GM19099 (cell line): ENCODE results near the gene AP1G1.

Source experiments
- POLR2A ChIP-seq: IDR thresholded peaks from 3 replicates; pipeline ENCODE4 v1.6.1; 2011; ENCODE audit warnings: low read depth; ENCODE audit not compliant: insufficient read length; ENCODE audit errors: extremely low read depth

AP1G1 gene

DNA sequence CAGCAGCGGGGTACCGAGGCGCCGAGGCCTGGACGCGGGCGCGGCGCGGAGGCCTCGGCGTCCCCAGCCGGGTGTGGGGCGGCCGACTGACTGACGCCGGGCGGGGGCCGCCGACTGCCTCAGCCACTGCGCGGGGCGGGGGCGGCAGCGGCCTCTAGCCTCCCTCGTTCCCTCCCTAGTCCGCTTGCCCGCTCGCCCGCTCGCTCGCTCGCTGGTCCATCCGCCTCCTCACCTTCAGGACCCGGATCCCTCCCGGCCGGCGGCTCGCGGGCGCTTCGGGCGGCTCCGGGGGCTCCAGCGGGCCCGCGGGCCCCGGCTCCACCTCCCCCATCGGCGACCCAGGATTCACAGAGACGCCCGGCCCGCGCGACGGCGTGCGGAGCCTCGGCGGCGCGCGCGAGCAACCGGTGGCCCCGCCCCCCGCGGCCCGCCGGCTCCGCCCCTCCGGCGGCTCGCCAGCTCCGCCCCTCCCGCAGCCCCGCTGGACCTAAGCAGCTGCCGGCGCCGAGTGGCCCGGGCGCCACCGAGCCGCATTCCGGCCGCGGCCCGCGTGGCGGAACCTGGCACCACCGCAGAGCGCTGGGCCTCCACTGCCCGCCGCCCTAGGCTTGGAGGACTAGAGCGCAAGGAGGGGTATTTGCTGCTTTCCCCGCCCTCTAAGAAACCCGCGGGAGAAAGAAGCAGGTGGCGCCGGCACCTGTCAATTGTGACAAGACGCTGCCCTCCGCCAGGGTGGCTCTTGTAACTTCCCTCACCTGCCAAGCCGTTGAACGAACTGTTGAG is 84.9 kb downstream of the AP1G1 start:
- peak; percentile 52 for TF ChIP-seq POLR2A

DNA sequence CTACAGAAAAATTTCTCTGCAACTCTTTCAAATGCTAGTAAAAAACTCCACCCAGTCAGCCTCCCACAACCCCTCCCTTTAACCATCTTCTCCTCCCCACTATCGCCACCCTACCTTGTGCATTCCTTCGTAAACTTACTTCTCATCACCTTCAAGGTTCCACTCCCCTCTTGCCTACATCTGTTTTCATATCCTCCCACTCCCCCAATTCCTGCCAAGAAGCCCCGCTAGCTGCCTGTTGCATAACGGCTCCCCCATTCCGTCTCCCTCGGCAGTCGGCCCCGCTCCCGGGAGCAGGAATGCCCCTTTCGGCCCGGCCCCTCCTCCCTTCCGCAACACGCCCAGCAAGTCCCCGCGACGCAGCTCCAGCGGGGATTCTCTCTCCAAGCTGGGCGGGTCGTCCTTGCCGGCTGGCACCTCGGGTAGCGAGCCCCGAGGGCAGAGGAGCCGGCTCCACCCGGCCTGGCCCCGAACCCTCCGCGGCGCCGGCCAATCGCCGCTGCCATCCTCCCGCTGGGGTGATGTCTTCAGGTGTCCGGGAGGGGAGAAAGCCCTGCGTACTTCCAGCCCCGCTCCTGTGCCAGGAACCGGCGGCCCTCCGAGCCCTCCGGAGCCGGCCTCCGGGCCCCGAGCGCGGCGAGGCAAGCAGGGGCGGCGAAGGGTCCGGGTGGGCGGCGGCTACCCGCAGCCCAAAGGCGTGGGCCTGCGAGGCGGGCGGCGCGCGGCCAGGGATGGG is 85.7 kb downstream of the AP1G1 start:
- no peak for TF ChIP-seq POLR2A

DNA sequence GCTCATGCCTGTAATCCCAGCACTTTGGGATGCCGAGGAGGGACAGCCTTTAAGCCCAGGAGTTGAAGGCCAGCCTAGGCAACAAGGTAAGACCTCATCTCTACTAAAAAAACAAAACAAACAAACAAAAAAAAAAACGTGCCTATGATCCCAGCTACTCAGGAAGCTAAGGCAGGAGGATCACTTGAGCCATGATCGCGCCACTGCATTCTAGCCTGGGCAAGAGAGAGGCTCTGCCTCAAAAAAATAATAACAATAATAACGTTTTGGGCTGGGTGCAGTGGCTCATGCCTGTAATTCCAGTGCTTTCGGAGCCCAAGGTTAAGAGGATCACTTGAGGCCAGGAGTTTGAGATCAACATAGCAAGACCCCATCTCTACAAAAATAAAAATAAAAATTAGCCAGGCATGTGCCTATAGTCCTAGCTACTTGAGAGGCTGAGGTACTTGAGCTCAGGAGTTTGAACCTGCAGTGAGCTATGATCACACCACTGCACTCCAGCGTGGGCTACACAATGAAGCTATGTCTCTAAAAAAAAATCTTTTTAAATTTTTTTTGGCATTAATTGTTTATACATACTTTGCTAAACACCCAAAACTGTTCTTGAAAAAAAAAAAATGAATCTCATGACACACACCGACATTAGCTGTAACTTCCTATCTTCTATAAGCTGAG is 87.4 kb downstream of the AP1G1 start:
- no peak for TF ChIP-seq POLR2A

DNA sequence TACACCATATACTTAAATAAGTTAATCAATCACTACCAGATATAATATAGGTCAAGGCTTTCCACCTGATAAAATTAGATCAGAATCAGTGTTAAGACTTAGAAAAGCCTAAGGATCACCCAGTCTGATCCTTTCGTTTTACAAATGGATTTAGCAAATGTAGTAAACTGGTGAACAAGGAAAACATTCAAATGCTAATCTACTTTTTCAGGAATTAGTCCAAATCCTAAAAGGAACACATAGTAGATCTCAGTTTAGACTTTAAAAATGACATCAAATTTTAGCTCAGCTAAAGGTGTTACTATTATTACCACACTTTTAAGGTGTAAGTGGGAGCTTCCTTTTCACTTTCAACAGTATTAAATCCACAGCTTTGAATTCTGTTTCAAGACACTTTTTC is 96.1 kb downstream of the AP1G1 start:
- no peak for TF ChIP-seq POLR2A

DNA sequence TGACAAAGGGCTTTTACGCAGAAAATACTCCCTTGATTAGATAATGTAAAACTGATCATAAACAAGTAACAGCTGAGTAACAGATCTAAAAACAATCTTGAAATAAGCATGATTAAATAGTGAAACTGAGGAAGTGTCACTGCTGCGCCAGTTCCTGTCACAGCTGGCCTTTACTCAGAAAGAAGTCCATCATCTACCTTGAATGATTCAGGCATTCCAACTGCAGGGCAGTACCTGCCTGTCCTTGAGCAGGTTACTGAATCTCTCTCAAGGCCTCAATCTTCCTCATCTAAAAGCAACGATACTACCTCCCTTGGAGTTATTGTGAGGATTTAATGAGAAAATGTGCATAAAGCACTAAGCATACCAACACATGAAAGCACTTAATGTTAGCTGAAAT is 96.8 kb downstream of the AP1G1 start:
- no peak for TF ChIP-seq POLR2A

DNA sequence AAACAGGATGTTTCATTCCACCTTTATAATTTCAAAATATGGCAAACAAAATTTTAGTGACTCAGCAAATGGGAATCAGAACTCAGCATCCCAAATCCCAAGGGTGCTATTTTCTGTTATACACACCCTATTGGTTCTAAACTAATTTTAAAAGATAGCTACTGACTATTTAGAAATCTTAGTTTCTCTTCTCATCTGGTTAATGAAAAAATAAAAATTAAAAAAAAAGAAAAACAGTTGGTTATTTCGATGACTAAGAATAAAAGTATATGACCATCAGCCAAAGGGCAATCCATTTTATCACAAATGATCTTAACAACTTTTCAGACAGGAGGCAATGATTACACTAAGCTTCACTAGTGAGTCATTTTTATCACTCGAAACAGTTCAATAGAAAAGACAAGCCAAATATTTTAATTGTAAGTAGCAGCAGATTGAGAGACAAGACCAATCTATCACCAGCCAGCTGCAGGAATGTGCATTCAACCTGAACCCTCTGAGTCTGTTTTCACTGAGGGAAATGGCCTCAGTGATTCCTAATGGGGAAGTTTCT is 99.3 kb downstream of the AP1G1 start:
- no peak for TF ChIP-seq POLR2A

DNA sequence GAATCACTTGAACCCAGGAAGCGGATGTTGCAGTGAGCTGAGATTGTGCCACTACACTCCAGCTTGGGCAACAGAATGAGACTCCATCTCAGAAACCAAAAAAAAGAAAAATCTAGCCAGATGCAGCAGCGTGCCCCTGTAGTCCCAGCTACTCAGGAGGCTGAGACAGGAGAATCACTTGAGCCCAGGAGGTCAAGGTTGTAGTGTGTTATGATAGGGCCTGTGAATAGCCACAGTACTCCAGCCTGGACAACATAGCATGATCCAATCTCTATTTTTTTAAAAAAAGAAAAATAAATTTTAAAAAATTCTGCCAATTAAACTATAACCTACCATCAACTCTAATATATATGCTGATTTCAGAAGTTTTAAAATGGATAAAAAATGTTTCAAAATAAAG is 99.9 kb downstream of the AP1G1 start:
- TF ChIP-seq POLR2A, result no peak

DNA sequence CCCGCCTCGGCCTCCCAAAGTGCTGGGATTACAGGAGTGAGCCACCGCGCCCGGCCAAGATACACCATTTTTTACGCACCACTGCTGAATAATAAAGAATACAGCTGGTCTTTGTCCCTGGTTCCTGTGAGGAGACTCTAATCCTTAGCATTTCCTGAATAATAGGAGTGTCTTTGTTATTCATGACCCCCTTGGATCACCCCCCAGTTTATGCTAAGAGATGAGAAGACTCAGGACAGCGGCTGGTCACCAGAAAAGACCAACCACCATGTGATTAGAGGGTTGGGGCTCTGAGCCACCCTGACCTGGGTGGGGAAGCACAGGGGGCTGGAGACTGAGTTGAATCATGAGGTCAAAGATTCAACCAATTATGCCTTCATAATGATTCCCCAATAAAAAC is 101.4 kb downstream of the AP1G1 start:
- TF ChIP-seq POLR2A, result no peak

DNA sequence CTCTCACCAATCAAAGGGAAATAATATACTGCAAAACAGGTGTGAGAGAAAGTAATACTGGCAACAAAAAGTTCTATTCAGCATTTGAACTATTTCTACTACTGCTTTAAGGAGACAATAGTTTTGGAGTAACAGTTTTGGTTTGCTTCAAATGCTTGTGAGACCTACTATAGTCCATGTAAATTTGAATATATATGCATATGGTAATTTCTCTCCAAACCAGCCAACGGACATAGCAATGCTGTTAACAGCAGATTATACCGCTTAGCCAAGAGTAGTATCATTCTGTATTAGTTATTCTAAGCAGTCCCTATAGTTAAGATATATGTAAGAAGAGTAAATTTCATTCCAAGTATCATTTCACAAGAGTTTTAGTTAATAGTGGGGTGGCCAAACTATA is 102.6 kb downstream of the AP1G1 start:
- TF ChIP-seq POLR2A, result no peak

DNA sequence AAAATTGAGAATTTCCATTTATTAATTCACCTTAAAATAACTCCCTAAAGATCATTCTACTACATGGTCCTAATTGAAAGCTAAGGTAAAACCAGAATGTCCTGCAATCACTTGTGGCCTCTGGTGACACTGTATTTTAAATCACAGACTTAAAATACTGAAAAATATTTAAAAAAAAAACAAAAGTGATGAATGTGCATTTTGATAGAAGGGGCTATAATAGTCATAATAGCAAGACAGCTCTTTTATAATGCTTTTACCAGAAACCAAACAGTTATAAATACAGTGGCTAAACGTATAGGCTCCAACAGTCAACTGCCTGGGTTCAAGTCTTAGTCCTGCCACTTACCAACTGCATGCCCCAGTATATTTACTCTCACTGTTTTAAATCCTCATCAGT is 105.3 kb downstream of the AP1G1 start:
- no peak for TF ChIP-seq POLR2A

DNA sequence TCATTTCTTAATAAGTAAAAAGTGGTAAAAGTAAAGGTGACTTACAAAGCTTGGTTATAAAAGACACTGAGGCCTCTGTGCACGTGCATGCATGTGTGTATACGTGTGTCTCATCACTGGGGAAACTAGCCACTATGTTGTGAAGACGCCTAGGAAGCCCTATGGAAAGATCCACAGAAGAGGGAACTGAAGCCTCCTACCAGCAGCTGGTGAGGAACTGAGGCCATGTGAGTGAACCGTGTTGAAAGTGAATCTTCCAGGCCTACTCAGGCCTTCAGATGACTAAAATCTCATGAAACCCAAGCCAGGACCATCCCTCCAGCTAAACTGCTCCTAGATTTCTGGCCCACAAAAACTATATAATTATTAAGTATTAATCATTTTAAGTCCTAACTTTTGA is 107.8 kb downstream of the AP1G1 start:
- TF ChIP-seq POLR2A, result no peak

DNA sequence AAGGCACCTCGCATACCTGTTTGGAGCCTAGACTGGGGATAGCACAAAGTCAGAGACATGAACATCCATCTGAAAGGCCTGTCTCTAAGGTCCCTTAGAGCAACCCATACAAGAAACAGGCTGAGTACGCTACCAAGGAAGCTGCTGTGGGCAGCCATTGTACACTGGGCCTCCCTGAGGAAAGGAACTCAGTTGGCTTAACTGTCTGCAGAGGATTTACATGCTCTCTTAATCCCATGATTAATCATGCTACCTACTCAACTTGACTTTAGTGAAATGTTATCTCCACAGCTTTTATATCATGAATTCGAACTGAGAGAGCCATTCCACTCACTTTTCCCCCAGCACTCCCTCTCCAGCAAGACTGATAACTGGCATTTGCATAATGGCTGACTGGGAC is 110.1 kb downstream of the AP1G1 start:
- no peak for TF ChIP-seq POLR2A

DNA sequence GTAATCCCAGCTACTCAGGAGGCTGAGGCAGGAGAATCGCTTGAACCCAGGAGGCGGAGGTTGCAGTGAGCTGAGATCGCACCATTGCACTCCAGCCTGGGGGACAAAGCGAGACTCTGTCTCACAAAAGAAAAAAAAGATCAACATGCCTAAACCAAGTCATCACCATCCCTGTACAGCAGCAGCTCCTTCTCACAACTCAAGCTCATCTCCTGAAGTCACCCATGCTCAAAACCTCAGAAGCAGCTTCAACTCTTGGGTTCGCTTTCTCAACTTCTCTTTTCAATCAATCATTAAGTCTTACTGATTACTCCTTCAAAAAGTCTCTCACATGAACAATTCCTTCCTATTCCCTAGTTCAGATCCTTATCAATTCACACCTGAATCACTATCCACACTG is 115.5 kb downstream of the AP1G1 start:
- no peak for TF ChIP-seq POLR2A

DNA sequence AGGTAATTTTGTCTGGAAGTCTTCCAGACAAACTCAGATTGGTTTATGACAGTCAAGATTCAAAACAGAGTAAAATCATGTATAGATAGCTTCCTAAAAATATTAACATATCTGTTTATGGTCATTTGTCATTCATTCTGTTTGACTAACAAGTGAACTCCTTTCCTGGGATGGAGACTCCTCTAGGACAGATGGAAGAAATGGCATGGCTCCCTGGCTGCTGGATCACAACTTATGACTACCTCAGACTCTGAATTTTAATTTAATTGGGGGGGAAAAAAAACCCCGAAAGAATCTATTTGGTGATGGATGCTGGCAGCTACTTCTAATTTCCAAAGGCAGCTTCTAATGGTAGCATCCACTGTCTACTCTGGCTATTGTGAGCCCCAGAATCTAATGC is 118.7 kb downstream of the AP1G1 start:
- TF ChIP-seq POLR2A, result no peak

DNA sequence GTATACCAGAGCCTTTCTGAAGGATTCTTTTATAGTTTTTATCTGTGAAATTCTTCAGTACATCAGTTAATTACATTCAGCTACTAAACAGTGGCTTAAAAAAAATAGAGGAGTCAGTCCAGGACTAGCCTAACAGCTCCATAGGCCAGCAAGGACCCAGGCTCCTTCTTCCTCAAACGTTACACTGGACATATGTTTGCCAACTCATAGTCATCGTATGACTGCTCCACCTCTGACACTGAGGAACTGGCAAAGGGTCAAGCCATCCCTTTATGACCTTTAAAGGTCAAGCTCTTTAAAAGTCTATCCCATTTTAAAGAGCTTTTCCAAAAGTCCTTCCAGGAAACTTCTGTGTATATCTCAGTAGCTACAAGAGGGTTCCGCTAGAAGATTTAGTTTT is 120.8 kb downstream of the AP1G1 start:
- TF ChIP-seq POLR2A, result no peak

DNA sequence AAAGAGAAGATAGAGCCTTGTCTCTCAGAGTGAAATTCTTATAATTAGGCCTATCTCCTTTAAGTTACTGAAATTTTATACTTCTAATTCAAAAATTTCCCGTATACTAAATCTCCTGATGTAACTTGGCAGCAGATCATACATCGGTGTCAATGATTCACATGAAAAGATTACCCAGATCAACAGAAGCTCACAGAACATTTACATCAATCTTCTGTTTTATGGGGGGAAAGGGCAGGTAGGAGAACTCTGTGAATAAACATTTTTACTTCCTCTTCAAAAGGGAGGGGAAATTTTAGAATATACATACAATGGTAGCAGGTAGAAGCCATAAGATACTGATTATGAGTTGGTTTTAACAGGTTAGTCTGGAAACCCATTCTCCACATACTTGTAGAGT is 127.3 kb downstream of the AP1G1 start:
- TF ChIP-seq POLR2A, result no peak
